ENCODE data around the gene JAK1.
"Not testable (repeated sequence)": the region's sequence is repeated elsewhere in the genome, so short reads cannot be mapped to it uniquely, and the experiment has no call there.

Gene JAK1

GRCh38 chr1:64935551-64936155, 30.7 kb downstream of the JAK1 start:
- TF ChIP-seq CTCF (IDR thresholded peaks at IDR 0.05; ENCODE audit: extremely low read depth, missing control alignments): no peak
- no peak for DNase-seq (ENCODE audit: low spot score)

- no peak for DNase-seq (ENCODE audit: low spot score)
- no peak for TF ChIP-seq CTCF (IDR thresholded peaks at IDR 0.05; ENCODE audit: extremely low read depth, missing control alignments)
These were observed 31.5 kb downstream of the JAK1 start for GRCh38 chr1:64934878-64935275.

- no peak for DNase-seq (ENCODE audit: low spot score)
- no peak for TF ChIP-seq CTCF (IDR thresholded peaks at IDR 0.05; ENCODE audit: extremely low read depth, missing control alignments)
These were observed 32.1 kb downstream of the JAK1 start for GRCh38 chr1:64934115-64934877.

DNA sequence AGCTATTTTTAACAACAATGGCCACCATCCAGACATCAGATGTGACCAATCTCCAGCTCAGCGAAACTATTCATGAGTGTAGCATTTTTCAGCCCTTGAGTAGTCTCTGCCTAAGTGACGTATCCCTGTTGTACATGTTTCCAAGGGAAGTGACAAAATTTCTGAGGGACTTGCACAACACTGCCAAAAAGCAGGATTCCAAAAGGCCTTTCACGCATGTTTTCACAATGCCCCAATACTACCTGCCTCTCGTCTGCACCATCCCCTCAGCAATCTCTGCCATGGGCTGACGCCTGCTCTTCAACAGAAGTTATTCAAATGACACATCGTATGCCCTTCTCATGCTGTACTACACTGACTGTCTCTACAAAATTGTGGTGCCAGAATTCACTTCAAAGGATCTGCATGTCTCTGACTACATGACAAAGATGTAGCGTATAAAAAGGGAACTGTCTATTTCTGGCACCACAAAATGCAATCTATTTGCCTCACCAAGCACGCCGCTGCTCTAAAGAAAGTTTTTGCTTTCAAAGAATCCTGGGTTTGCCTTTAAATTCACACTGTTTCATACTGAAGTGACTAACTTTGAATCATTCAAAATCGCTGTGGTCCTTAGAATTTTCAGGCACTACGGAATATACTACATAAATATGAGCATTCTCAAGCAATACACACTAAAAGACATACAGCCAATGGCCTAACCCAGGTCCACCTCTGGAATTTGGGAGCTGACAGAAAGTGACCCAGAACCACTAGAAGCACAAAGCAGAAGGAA, 32.9 kb downstream of the JAK1 start:
- no peak for TF ChIP-seq CTCF (IDR thresholded peaks at IDR 0.05; ENCODE audit: extremely low read depth, missing control alignments)
- DNase-seq (ENCODE audit: low spot score): no peak

DNA sequence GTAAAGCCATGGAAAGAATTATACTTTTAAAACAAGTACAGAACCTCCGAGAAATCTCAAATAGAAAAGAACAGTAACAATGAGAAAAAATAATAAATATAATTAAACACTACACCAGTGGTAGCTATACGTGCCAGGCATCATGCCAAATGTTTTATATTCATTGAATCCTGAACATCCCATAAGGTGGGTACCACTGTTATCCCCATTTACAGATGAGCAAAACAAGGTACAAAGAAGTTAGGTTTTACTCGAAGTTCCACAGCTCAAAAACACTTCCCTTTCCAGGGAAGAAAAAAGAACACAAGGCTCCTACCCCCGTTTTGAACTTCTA, 33.4 kb downstream of the JAK1 start:
- no peak for TF ChIP-seq CTCF (IDR thresholded peaks at IDR 0.05; ENCODE audit: extremely low read depth, missing control alignments)
- DNase-seq (ENCODE audit: low spot score): no peak

GRCh38 chr1:64930640-64931039, 35.7 kb downstream of the JAK1 start:
- not testable (repeated sequence) for DNase-seq (ENCODE audit: low spot score)

DNA sequence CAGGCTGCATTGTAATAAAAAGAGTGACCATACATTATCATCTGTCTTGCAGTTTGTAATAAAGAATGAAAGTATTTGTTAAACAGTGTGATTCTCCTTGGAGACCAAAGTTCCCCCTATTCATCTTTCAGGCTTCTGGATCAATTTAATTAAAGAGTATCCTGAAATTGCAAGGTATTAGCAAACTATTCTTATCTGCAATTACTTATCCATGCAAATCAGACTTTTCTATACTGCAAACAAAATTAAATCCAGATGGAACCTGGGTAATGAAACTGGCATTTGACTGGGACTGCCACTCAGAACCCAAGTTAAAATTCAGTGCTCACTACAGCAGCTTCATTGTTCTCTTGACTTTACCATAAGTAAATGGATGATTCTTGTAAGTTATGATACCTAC, 37.1 kb downstream of the JAK1 start:
- DNase-seq (ENCODE audit: low spot score): no peak
- TF ChIP-seq CTCF (IDR thresholded peaks at IDR 0.05; ENCODE audit: extremely low read depth, missing control alignments): no peak
